Embryonic facial prominence (tissue), 1 donor: ENCODE measurements around the gene RMC1.
"Not testable (repeated sequence)": the region's sequence is repeated elsewhere in the genome, so short reads cannot be mapped to it uniquely, and the experiment has no call there.

Experiments used
- DNase-seq: peaks from one replicate; pipeline ENCODE4 v3.0.0-alpha.2; 2016; ENCODE audit errors: extremely low spot score

The RMC1 gene

DNA sequence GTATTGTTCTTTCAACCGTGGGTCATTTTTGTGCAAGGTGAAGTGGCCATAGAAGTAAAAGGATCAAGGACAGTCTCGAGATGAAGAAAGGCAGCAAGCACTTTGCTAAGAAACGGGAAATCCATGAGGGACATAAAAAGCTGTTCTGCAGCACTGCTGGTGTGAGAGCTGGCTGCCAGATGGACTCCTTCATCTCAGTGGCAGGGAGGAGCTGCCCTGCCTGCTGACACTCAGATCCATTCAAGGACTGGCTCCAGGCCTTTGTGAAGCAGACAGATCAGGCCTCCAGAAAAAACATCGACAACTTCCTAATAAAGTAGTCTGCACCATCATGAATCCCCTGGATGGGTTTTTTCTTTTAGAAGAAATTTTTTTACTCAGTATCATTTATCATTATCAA, 29.5 kb downstream of the RMC1 start:
- no peak for DNase-seq

- DNase-seq = no peak
Observed at GRCh38 chr18:23534276-23534675, 31.0 kb downstream of the RMC1 start.

- no peak for DNase-seq
Observed at GRCh38 chr18:23536204-23536603, 32.9 kb downstream of the RMC1 start.

GRCh38 chr18:23537274-23537673, 34.0 kb downstream of the RMC1 start:
- no peak for DNase-seq

GRCh38 chr18:23538001-23538400, 34.7 kb downstream of the RMC1 start:
- no peak for DNase-seq

DNA sequence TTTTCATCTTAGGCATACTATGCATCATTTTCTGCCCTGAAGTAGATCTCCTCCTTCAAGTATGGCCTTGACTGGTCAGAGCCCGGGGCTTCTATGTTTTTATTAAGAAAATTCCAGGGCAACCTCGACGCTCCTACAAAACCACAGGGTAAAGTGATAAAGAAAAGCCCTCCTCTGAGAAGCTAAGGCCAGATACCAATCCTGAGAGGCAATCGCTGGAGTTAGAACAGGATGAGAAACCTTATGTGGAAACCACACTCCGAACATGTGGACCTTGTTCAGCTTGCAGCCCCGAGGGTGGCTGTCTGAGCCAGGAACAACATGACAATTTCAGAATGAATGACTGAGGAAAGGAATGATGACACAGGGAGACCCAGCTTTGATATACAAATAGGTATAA, 35.6 kb downstream of the RMC1 start:
- DNase-seq = no peak

DNA sequence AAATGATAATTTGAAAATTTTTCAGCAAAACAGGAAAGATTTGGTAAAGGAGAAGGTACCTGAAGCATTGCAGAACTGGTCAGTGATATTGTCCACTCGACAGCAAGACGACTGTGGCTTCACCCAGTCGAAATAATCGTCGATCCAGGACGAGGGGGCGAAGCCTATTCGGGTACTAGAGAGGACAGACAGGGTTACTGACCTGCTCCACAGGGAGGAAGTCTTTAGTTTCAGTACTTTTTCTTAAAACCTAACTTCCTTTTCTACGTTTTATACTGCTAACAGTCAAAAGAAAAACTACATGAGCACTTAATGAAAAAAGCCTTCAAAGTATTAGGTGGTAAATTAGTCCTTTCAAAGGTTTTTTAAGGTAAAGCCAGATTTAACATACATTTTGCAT, 36.0 kb downstream of the RMC1 start:
- no peak for DNase-seq

- DNase-seq = no peak
Observed at GRCh38 chr18:23539911-23540525, 36.7 kb downstream of the RMC1 start.

- DNase-seq = no peak
Observed at GRCh38 chr18:23540867-23541266, 37.6 kb downstream of the RMC1 start.

DNA sequence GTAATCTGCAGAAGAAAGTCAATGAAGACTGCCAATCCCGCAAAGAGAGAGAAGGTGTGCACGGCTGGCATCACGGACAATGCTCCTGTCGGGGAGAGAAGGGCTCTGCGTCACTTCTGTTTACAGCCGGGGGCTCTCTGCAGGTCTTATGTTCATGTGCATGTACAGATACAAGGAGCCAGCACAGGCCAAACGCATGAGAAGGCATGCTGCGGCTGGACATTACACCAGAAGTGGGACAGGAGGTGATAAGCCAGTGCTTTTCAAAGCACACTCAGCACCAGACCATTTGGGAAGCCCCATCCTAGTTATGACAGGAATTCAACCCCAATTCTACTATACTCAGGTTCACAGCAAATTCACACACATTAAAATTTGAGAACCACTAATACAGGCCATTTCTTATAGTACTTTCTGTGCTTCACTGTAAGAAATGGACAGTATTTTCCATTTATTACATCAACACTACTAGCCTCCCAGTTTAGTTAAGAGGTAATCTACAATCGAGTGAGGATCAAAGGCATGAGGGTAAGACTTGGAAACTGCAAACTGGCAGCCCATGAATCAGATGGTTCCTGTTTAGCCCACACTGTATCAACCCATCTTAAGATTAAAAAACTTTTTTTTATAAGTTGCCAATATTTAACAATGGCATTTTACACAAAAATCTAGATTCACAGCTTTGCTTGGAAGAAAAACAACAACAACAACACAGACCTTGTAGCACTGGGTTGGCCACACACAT, 38.2 kb downstream of the RMC1 start:
- DNase-seq = no peak

- no peak for DNase-seq
Observed at GRCh38 chr18:23542461-23542860, 39.1 kb downstream of the RMC1 start.

- no peak for DNase-seq
Observed at GRCh38 chr18:23545247-23545789, 42.0 kb downstream of the RMC1 start.

DNA sequence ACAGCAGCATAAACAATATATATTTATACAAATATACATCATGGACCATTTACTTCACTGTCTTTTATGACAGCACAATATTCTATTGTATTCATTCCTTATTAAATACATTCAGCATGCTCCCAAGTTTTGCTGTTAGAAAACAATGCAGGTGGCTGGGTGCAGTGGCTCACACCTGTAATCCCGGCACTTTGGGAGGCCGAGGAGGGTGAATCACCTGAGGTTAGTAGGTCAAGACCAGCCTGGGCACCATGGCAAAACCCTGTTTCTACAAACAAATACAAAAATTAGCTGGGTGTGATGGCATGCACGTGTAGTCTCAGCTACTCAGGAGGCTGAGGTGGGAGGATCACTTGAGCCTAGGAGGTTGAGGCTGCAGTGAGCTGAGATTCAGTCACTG, 44.0 kb downstream of the RMC1 start:
- no peak for DNase-seq

DNA sequence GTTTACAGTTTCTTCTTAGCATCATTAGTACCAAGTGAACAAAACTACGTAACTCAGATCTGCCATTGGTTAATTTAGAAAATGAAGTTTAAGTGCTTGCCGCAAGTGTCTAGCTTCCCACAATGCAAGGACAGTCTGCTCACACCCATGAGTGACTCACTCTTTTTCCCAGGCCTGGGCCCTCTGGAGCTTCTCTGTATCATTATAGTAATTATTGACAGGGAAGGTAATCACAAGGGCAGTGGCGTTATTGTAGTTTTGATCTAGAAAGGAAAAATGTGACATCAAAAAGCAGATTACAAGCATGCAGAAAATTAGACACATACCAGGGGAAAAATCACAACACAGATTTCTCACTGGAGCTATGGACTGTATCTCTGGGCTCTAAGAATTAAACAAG, 44.5 kb downstream of the RMC1 start:
- no peak for DNase-seq

GRCh38 chr18:23548275-23548674, 45.0 kb downstream of the RMC1 start:
- no peak for DNase-seq

GRCh38 chr18:23548719-23549118, 45.4 kb downstream of the RMC1 start:
- no peak for DNase-seq

GRCh38 chr18:23550898-23551297, 47.6 kb downstream of the RMC1 start:
- no peak for DNase-seq

DNA sequence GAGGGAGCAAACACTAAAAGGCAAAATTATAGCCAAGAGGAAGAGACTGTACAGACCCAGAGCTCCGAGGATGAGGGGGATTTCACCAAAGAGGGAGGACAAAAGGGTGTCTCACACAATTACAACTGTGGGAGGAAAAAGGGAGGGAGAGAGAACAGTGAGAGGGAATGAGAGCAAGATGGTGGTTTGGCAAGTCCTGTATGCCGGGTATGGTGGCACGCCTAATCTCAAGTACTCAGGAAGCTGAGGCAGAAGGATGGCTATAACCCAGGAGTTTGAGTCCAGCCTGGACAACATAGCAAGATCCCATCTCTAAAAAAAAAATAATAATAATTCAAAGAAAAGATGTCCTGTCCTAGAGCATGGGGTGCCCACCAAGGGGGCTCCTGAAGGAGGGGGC, 48.7 kb downstream of the RMC1 start:
- no peak for DNase-seq

DNA sequence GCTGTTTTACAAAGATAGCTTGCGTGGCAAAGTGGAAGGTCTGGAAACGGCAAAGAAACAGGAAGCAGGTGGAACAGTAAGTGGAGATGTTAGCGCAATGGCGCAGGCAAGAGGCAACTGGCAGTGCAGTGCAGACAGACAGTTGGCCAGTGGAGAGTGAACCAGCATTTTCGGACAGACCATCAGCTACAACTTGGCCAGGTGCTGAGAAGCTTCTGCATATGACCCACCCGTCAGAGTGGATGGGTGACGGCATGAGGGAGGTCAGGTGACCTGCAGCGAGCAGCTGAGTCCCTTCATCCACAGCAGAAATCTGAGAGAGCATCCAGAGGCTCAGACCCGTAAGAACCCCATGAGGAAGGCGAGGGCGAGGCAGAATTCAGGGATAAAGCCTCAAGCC, 49.2 kb downstream of the RMC1 start:
- no peak for DNase-seq

DNA sequence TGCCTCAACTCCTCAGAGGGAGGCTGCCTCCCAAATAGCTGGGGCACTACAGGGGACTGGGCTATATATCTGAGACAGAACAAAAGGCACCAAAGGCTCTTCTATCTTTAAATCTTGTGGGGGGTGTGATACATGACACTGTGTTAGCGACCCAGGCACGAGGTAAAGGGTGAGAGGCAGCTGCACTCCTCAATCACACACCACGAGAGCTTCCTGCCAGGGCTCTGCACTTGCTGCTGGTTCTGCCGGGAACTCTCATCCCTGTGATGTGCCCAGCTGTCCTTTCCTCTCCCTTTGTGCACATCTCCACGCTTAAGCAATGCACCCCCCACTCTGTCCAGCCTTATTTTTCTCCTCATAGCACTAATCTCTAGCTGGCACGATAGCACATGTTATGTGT, 50.6 kb downstream of the RMC1 start:
- DNase-seq = no peak

- no peak for DNase-seq
Observed at GRCh38 chr18:23556145-23556780, 53.0 kb downstream of the RMC1 start.

DNA sequence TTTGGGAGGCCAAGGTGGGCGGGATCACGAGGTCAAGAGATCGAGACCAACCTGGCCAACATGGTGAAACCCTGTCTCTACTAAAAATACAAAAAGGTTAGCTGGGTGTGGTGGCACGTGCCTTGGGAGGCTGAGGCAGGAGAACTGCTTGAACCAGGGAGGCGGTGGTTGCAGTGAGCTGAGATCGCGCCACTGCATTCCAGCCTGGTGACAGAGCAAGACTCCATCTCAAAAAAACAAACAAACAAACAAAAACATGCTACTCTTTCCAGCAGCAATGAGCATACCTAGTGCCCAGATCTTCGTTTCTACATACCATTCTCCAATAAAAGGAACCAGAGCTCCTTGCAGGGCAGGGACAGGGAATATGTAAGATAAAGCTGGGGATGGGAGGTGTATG, 54.2 kb downstream of the RMC1 start:
- DNase-seq = not testable (repeated sequence)

DNA sequence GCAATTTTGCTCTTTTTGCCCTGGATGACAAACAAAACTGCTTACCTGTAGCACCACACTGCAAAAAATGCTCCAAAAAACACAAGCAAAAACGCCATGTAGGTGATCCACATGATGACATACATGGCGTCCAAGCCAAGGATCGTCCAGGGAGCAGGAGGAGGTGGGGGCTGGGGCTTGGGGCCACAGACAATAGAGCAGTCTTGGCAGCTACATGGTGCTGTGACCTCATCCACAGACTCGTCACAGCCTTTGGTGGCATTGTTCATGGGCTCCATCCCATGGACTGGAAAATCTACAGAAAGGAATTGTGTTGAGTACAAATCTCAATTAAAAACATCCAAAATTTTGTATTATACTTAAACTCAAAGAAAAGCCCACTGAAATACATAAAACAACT, 56.9 kb downstream of the RMC1 start:
- no peak for DNase-seq
